Dedifferentiated amniotic fluid mesenchymal stem cell (primary cell): ENCODE results near the gene SESN3.

Source experiments
- DNase-seq: peaks from one replicate; pipeline ENCODE4 v3.0.0-alpha.2; 2016; ENCODE audit errors: extremely low spot score

The SESN3 gene

GRCh38 chr11:95123556-95123955 is 107.4 kb downstream of the SESN3 start:
- DNase-seq: no peak

GRCh38 chr11:95121698-95122097 is 109.3 kb downstream of the SESN3 start:
- no peak for DNase-seq

GRCh38 chr11:95119361-95120060 is 111.5 kb downstream of the SESN3 start:
- DNase-seq: no peak

GRCh38 chr11:95115597-95115996 is 115.4 kb downstream of the SESN3 start:
- DNase-seq: no peak
